DOHH2 (cell line): ENCODE data around the gene NAPG.
A peak's percentile ranks its signal among the peaks of the same experiment; 100 is the strongest.

ENCODE experiments used
- H3F3A ChIP-seq: fragments of 200-600 bp; sonication (generic), shearing (Covaris generic); 2 replicates; pipeline ENCODE4 v1.6.0; 2016; ENCODE audit warnings: antibody characterized with exemption, mild to moderate bottlenecking; ENCODE audit not compliant: control insufficient read depth, insufficient read depth
- H3K27ac ChIP-seq: fragments of 200-600 bp; sonication (generic); 2 replicates; pipeline ENCODE4 v1.5.1; 2014; ENCODE audit warnings: low read depth, mild to moderate bottlenecking, low read length, moderate library complexity
- H3K27me3 ChIP-seq: fragments of 200-600 bp; sonication (generic); 2 replicates; pipeline ENCODE4 v1.6.1; 2014; ENCODE audit warnings: mild to moderate bottlenecking, low read length, mixed read lengths; ENCODE audit not compliant: control insufficient read depth
- H3K36me3 ChIP-seq: fragments of 200-600 bp; sonication (generic); 2 replicates; pipeline ENCODE4 v1.6.1; 2014; ENCODE audit warnings: mild to moderate bottlenecking, low read length, moderate library complexity, mixed read lengths; ENCODE audit not compliant: control insufficient read depth
- H3K4me1 ChIP-seq: fragments of 200-600 bp; sonication (generic); 2 replicates; pipeline ENCODE4 v1.6.1; 2014; ENCODE audit warnings: mild to moderate bottlenecking, low read length, mixed read lengths; ENCODE audit not compliant: control insufficient read depth
- H3K4me2 ChIP-seq: fragments of 200-600 bp; sonication (generic); 2 replicates; pipeline ENCODE4 v1.6.0; 2014; ENCODE audit warnings: mild to moderate bottlenecking, low read length, moderate library complexity
- H3K4me3 ChIP-seq: fragments of 200-600 bp; sonication (generic); 2 replicates; pipeline ENCODE4 v1.5.1; 2014; ENCODE audit warnings: mild to moderate bottlenecking, low read length, mixed read lengths
- H3K79me2 ChIP-seq: fragments of 200-600 bp; sonication (generic); 2 replicates; pipeline ENCODE4 v1.6.1; 2014; ENCODE audit warnings: mild to moderate bottlenecking, low read length, mixed read lengths; ENCODE audit not compliant: control insufficient read depth
- H3K9me2 ChIP-seq: fragments of 200-600 bp; sonication (generic); replicated peaks from 2 replicates; pipeline ENCODE4 v1.6.1; 2014; ENCODE audit warnings: mild to moderate bottlenecking, low read length, mixed read lengths; ENCODE audit not compliant: control insufficient read depth
- H3K9me3 ChIP-seq: fragments of 200-600 bp; sonication (generic); 2 replicates; pipeline ENCODE4 v1.6.1; 2014; ENCODE audit warnings: antibody characterized with exemption, low read length, mixed read lengths; ENCODE audit not compliant: control insufficient read depth, insufficient read depth
- H4K20me1 ChIP-seq: fragments of 200-600 bp; sonication (generic); 2 replicates; pipeline ENCODE4 v1.6.0; 2014; ENCODE audit warnings: low read depth, mild to moderate bottlenecking, antibody characterized with exemption, low read length, moderate library complexity; ENCODE audit not compliant: control insufficient read depth, insufficient read depth
- EZH2phosphoT487 ChIP-seq: fragments of 200-600 bp; sonication (generic); IDR thresholded peaks from 2 replicates; pipeline ENCODE4 v1.6.1; 2017; ENCODE audit warnings: borderline replicate concordance, mild to moderate bottlenecking, antibody characterized with exemption, low read length, moderate library complexity, mixed read lengths
- TF ChIP-seq, protein P1 (sequence below): fragments of 200-600 bp; sonication (generic); IDR thresholded peaks from one replicate; pipeline ENCODE4 v1.5.1; 2014; ENCODE audit warnings: antibody characterized with exemption, mild to moderate bottlenecking, low read depth, low read length; ENCODE audit not compliant: poor library complexity, severe bottlenecking

Gene NAPG

DNA sequence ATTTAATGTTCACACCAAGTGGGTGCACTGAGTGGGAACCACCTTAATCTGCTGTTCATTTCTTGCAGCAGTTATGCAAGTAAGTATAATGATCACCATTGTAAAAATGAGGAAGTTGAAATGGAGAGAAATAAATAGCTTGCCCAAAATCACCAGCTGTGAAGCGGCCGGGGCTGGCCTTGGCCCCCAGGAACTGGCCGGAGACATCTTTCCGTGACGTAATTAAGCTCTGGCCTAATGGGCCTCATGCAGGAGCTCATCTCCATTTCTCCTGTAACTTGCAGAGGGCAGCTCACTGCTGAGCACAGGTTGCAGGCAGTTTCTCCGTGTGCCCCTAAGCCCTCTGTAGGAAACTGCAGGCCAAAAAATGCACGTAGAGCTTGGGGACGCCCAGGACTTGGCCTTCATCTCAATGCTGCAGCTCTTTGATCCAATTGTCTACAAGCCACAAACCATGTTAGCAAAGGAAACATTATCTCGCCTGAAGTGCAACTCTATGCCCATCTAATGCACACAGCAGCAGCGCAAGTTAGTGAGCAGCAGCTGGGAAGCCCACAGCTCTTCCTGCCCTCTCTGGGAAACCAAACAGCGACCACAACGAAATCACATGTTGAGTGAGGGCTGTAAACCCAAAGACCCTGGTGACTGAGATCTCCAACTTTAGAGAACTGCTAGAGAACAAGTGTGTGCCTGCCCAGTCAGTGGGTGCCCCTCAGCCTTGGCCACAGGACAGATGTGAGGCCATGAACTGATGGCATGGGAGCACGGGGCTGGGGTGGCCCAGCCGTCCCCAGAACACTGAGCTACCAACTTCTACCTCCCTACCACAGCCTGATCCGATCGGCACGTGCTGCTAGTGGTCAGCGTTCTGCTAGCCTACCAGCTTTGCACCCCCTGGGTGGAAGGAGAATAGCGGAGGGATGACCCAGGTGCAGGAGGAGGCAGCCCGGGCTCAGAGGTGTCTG is 42.6 kb upstream of the NAPG start:
- Histone ChIP-seq H3K27ac (peak overlapping the region; percentile 86), H3K4me1 (peaks cover 77% of the 10 kb centered on the region), H3K79me2 (no peaks in the 10 kb centered on the region), H4K20me1 (no peaks in the 10 kb centered on the region), H3K36me3 (no peaks in the 10 kb centered on the region), H3K4me2 (peak overlapping the region; percentile 62), H3K4me3 (peak overlapping the region; percentile 50), H3K9me3 (no peaks in the 10 kb centered on the region), H3K27me3 (no peaks in the 10 kb centered on the region), H3F3A (peaks cover 6% of the 10 kb centered on the region; the same call in 1 of the 2 replicates), H3K9me2 (no peaks in the 10 kb centered on the region)
- TF ChIP-seq, protein P1, sequence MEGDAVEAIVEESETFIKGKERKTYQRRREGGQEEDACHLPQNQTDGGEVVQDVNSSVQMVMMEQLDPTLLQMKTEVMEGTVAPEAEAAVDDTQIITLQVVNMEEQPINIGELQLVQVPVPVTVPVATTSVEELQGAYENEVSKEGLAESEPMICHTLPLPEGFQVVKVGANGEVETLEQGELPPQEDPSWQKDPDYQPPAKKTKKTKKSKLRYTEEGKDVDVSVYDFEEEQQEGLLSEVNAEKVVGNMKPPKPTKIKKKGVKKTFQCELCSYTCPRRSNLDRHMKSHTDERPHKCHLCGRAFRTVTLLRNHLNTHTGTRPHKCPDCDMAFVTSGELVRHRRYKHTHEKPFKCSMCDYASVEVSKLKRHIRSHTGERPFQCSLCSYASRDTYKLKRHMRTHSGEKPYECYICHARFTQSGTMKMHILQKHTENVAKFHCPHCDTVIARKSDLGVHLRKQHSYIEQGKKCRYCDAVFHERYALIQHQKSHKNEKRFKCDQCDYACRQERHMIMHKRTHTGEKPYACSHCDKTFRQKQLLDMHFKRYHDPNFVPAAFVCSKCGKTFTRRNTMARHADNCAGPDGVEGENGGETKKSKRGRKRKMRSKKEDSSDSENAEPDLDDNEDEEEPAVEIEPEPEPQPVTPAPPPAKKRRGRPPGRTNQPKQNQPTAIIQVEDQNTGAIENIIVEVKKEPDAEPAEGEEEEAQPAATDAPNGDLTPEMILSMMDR, result no peak
- TF ChIP-seq EZH2phosphoT487, result no peak

DNA sequence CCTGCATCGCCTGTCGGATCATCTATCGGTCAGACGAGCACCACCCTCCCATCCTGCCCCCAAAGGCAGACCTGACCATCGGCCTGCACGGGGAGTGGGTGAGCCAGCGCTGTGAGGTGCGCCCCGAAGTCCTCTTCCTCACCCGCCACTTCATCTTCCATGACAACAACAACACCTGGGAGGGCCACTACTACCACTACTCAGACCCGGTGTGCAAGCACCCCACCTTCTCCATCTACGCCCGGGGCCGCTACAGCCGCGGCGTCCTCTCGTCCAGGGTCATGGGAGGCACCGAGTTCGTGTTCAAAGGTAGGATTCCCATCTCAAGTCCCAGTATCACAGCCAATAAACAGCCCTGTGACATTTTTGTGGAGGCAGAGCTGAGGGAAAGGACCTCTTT is 40.4 kb upstream of the NAPG start:
- no peaks in the 10 kb centered on the region for H3K9me3 ChIP-seq
- peaks cover 6% of the 10 kb centered on the region; the same call in 1 of the 2 replicates for H3F3A ChIP-seq
- no peak overlapping the region for H3K4me3 ChIP-seq
- no peaks in the 10 kb centered on the region for H3K27me3 ChIP-seq
- H3K4me1 ChIP-seq, result peaks cover 60% of the 10 kb centered on the region
- H3K4me2 ChIP-seq, result no peak overlapping the region
- no peaks in the 10 kb centered on the region for H4K20me1 ChIP-seq
- no peak for TF ChIP-seq EZH2phosphoT487
- TF ChIP-seq, protein P1, result no peak
- H3K27ac ChIP-seq, result no peak overlapping the region
- H3K9me2 ChIP-seq, result no peaks in the 10 kb centered on the region
- H3K79me2 ChIP-seq, result no peaks in the 10 kb centered on the region
- no peaks in the 10 kb centered on the region for H3K36me3 ChIP-seq

DNA sequence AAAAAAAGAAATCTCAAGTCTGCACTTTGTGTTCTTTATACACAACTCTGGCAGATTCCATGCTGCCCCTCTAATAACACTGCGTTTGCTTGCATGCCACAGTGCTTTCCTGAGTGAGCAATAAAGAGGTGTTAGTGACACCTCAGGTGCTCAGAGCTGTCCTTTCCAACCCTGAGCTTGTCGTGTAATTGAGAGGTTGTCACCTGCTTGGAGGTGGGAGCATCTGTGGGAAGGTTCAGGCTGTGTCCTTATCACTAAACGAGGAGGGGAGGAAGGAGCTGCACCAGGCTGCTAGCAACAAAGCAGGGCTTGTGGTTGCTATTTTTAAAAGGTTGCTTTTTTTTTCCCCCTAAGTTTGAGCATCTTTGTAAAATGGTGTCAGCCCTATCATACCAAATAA is 39.5 kb upstream of the NAPG start:
- Histone ChIP-seq H3K36me3 (no peaks in the 10 kb centered on the region), H3K9me3 (no peaks in the 10 kb centered on the region), H3K4me2 (no peak overlapping the region), H3K79me2 (no peaks in the 10 kb centered on the region), H3K4me3 (no peak overlapping the region), H4K20me1 (no peaks in the 10 kb centered on the region), H3K9me2 (no peaks in the 10 kb centered on the region), H3K27me3 (no peaks in the 10 kb centered on the region), H3F3A (peaks cover 6% of the 10 kb centered on the region; the same call in 1 of the 2 replicates), H3K27ac (no peak overlapping the region), H3K4me1 (peaks cover 59% of the 10 kb centered on the region)
- no peak for TF ChIP-seq EZH2phosphoT487
- TF ChIP-seq, protein P1, result no peak
